Choroid plexus epithelial cell (primary cell): ENCODE data around the gene AJAP1.

ENCODE experiments used
- DNase-seq: peaks from one replicate; pipeline ENCODE4 v3.0.0-alpha.2; 2010; ENCODE audit warnings: low read depth
- H3K4me3 ChIP-seq: 2 replicates; pipeline ENCODE4 v1.5.1; 2011; ENCODE audit warnings: low read depth, mild to moderate bottlenecking, control low read depth, low read length, moderate library complexity
- TF ChIP-seq, protein P1 (sequence below): conservative IDR thresholded peaks from 2 replicates; pipeline ENCODE4 v1.5.1; 2011; ENCODE audit warnings: low read depth, mild to moderate bottlenecking, control low read depth, inconsistent platforms, low read length, moderate library complexity

Gene AJAP1

DNA sequence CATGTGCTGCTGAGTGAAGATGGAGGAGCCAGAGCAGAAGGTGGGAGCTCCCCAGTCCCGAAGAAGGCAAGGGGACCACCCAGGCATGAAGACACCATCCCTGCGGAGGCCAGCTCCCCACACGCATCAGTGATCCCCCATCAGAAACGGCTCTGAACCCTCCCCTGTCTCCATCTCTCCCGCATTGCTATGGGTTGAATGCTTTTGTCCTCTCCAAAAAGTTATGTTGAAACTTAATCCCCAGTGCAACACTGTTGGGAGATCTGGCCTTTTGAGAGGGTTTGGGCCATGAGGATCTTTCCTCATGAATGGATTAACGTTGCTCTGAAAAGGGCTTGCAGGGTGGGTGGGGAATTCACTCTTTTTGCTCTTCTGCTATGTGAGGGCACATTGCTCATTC is 147.6 kb downstream of the AJAP1 start:
- TF ChIP-seq, protein P1, sequence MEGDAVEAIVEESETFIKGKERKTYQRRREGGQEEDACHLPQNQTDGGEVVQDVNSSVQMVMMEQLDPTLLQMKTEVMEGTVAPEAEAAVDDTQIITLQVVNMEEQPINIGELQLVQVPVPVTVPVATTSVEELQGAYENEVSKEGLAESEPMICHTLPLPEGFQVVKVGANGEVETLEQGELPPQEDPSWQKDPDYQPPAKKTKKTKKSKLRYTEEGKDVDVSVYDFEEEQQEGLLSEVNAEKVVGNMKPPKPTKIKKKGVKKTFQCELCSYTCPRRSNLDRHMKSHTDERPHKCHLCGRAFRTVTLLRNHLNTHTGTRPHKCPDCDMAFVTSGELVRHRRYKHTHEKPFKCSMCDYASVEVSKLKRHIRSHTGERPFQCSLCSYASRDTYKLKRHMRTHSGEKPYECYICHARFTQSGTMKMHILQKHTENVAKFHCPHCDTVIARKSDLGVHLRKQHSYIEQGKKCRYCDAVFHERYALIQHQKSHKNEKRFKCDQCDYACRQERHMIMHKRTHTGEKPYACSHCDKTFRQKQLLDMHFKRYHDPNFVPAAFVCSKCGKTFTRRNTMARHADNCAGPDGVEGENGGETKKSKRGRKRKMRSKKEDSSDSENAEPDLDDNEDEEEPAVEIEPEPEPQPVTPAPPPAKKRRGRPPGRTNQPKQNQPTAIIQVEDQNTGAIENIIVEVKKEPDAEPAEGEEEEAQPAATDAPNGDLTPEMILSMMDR: no peak
- DNase-seq: no peak
- no peak overlapping the region for H3K4me3 ChIP-seq

DNA sequence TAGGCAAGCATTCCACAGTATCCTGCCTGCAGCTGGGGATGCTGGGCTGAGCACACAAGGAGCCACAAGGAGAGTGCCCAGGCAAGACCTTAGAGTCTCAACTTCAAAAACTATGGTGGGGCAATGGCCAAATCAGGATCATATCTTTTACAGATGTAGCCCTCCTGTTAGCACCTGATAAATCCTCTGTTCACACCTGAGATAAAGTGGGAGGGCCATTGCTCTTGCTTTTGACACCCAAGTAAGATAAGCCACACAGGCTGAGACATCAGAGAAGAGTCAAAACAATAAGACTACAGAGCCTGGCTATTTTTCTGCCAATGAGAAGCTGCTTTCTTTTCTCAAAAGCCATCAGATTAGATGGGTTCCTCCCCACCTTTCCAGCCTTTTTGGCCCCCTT is 148.9 kb downstream of the AJAP1 start:
- no peak for DNase-seq
- TF ChIP-seq, protein P1: no peak
- no peak overlapping the region for H3K4me3 ChIP-seq

DNA sequence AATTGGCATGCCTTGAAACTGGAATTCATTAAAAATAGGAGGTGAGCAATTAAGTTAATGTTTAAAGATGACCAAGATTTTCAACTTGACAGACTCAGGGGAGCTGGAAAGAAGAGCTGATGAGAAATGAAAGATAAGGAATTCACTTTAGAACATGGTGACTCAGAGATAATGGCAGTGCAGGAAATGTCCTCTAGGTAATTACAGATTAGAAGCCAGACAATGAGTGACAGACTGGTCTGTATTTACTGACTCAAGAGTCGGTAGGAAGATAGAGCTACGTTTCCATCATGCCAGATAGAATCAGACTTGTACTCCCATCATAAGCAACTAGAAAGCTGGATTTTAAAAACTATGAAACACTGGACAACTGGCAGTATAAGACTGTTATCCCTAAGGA is 151.6 kb downstream of the AJAP1 start:
- no peak for DNase-seq
- TF ChIP-seq, protein P1: no peak
- no peak overlapping the region for H3K4me3 ChIP-seq

DNA sequence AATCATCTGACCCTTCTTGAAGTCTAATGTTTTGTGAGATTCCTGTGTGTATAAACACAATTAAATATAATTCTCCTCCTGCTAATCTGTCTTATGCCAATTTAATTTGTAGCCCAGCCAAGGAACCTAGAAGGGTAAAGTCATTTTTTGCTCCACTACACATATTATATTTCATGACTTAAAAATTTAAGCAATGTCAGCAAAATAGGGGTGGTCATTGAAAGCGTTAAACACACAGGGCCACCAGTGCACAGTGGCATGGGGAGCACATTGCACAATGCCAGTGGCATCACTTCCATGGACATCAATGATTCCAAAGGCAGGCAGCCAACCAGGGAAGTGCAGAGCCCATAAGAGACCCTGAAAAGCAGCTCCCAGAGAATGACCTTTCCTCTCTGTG is 166.1 kb downstream of the AJAP1 start:
- H3K4me3 ChIP-seq: no peak overlapping the region
- TF ChIP-seq, protein P1: no peak
- no peak for DNase-seq

DNA sequence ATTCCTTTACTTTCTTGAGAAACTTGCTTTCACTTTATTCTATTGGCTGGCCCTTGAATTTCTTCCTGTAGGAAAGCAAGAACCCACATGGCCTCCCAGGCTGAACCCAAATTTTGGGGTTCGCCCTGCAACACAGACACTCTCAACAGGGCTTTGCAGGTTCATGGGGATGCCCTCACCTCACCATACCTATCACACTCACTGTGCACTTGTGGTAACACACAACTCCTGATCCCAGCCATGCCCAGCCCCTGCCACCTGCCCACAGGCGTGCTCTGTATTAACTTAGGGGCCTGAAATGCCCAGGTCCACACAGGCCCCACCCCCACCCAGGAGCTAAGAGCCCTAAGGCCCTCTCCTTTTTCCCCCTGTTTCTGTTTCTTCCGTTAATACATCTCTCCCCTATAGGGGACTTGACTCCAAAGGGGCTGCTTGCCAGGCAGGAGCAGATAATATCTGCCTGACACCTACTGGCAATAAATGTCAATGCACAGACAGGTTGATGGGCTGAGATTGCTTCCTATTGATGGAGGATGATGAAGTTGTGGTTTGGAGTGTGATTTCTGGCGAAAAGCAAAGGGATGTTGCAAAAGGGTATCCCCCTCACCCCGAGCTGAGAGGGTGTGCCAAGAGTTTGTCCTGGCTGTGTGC is 171.5 kb downstream of the AJAP1 start:
- H3K4me3 ChIP-seq: no peak overlapping the region
- TF ChIP-seq, protein P1: no peak
- DNase-seq: peak; percentile 2

DNA sequence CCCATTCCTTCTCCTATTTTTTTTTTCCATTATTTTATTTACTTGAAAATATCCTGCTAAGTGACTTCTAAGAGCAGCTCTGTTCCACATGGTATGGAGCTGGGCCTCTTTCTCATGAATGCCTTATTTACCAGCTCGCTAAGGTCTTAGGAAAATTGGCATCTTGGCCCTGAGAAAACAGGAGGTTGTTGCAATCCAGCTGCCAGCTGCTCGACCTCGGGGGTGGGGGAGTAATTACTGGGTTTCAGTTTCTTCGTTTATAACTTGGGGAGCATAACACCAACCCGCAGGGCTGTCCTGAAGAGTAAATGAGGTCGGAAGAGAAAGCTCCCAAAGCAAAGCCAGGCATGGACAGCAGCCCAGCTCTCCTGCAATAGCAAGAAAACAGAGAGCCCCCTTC is 176.3 kb downstream of the AJAP1 start:
- no peak for DNase-seq
- H3K4me3 ChIP-seq: no peak overlapping the region
- TF ChIP-seq, protein P1: no peak

DNA sequence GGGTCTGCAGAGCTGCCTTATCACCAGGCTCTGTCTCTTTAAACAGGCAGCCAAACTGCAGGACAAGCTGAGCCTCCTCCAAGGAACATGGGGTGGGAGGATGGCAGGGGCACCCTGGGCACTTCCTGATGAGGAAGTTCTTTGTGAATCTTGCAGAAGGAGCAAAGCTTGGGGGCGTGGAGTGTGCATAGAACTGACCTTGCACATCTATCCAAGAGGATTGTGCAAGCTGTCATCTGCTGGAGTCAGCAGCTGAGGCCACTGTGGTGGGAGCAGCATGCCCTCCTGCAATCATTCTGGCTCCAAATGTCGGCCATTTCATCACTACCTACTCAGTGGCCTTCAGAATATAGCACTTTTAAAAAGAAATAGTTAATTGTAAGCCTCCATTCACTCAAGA is 182.2 kb downstream of the AJAP1 start:
- no peak for DNase-seq
- TF ChIP-seq, protein P1: no peak
- H3K4me3 ChIP-seq: no peak overlapping the region
